Activated naive CD4-positive, alpha-beta T cell treated with anti-CD3 and anti-CD28 coated beads, Interleukin-2, amount 50 U/mL, for 24 hours (primary cell): ENCODE data around the gene SESTD1.

Source experiments
- H3K27ac Mint-ChIP-seq: one replicate; pipeline ENCODE4 v1.8.0; 2021; ENCODE audit warnings: mild to moderate bottlenecking, mixed read lengths
- H3K27me3 Mint-ChIP-seq: one replicate; pipeline ENCODE4 v1.8.0; 2021; ENCODE audit warnings: mixed read lengths
- H3K36me3 Mint-ChIP-seq: one replicate; pipeline ENCODE4 v1.8.0; 2021; ENCODE audit warnings: mixed read lengths
- H3K4me1 Mint-ChIP-seq: one replicate; pipeline ENCODE4 v1.8.0; 2021; ENCODE audit warnings: mixed read lengths
- H3K4me3 Mint-ChIP-seq: one replicate; pipeline ENCODE4 v1.8.0; 2021; ENCODE audit warnings: mild to moderate bottlenecking, mixed read lengths
- H3K9me3 Mint-ChIP-seq: one replicate; pipeline ENCODE4 v1.8.0; 2021; ENCODE audit warnings: mixed read lengths

Gene SESTD1, protein sequence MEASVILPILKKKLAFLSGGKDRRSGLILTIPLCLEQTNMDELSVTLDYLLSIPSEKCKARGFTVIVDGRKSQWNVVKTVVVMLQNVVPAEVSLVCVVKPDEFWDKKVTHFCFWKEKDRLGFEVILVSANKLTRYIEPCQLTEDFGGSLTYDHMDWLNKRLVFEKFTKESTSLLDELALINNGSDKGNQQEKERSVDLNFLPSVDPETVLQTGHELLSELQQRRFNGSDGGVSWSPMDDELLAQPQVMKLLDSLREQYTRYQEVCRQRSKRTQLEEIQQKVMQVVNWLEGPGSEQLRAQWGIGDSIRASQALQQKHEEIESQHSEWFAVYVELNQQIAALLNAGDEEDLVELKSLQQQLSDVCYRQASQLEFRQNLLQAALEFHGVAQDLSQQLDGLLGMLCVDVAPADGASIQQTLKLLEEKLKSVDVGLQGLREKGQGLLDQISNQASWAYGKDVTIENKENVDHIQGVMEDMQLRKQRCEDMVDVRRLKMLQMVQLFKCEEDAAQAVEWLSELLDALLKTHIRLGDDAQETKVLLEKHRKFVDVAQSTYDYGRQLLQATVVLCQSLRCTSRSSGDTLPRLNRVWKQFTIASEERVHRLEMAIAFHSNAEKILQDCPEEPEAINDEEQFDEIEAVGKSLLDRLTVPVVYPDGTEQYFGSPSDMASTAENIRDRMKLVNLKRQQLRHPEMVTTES

GRCh38 chr2:179264368-179265081 lies at the start of gene SESTD1:
SESTD1 (minus strand) TSS chr2:179264832; CDS start chr2:179191841, 72,991 bp downstream.
- H3K4me1 Mint-ChIP-seq: peaks cover 26% of the 10 kb centered on the region

GRCh38 chr2:179313057-179313456 lies 48.4 kb upstream of the SESTD1 start:
- no peaks in the 10 kb centered on the region for H3K9me3 Mint-ChIP-seq
- H3K4me1 Mint-ChIP-seq: no peaks in the 10 kb centered on the region
- no peak overlapping the region for H3K27ac Mint-ChIP-seq
- H3K4me3 Mint-ChIP-seq: no peak overlapping the region
- H3K36me3 Mint-ChIP-seq: peaks cover 1% of the 10 kb centered on the region
- H3K27me3 Mint-ChIP-seq: peaks cover 4% of the 10 kb centered on the region

More at GRCh38 chr2:179264368-179265081, at the start of gene SESTD1:
- H3K9me3 Mint-ChIP-seq: no peaks in the 10 kb centered on the region
- H3K27ac Mint-ChIP-seq: peak within 1 kb of the TSS; percentile 57
- peaks cover 33% of the 10 kb centered on the region for H3K27me3 Mint-ChIP-seq
- H3K36me3 Mint-ChIP-seq: no peaks in the 10 kb centered on the region
- H3K4me3 Mint-ChIP-seq: peak within 1 kb of the TSS; percentile 83

GRCh38 chr2:179311101-179311500 lies 46.5 kb upstream of the SESTD1 start:
- peaks cover 4% of the 10 kb centered on the region for H3K27me3 Mint-ChIP-seq
- H3K4me3 Mint-ChIP-seq: no peak overlapping the region

DNA sequence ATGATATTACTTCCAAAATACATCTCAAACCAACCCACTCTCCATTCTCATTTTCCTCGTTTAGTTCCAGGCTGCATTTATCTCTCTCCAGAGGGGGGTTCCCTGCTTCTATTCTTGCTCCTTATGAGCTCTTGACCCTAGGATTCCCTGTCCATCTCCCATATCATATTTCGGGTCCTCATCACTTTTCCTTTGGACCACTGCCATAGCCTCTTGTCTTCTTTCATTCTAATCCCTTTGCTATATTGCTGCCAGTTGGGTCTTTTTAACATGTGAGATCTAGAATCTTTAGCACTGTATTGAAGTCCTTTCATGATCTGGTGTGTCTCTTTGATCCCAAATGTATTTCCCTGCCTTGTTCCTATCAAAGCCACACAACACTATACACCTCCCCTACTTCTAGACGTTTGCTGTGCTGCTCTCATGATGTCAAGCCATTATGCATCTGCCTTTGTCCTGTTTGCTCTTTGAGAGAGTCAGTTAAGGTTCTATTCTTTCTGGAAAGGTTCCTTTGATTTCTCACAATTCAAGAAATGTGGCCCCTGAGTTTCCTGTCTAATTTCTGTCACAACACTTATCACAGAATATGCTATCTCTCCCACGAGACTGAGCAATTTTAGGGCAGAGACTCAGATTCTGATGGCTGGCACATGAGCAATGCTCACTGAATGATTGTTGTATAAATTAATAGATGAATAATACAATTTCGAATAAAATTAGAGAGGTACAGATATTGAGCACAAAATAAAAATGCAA lies 43.2 kb upstream of the SESTD1 start:
- peaks cover under 1% of the 10 kb centered on the region for H3K27me3 Mint-ChIP-seq
- no peaks in the 10 kb centered on the region for H3K4me1 Mint-ChIP-seq
- no peaks in the 10 kb centered on the region for H3K36me3 Mint-ChIP-seq
- H3K4me3 Mint-ChIP-seq: no peak overlapping the region
- H3K27ac Mint-ChIP-seq: no peak overlapping the region
- H3K9me3 Mint-ChIP-seq: no peaks in the 10 kb centered on the region

More at GRCh38 chr2:179311101-179311500, 46.5 kb upstream of the SESTD1 start:
- Mint-ChIP-seq H3K4me1 (no peaks in the 10 kb centered on the region), H3K27ac (no peak overlapping the region), H3K9me3 (no peaks in the 10 kb centered on the region), H3K36me3 (peaks cover 1% of the 10 kb centered on the region)

- H3K4me1 Mint-ChIP-seq: no peaks in the 10 kb centered on the region
- H3K9me3 Mint-ChIP-seq: no peaks in the 10 kb centered on the region
- no peak overlapping the region for H3K4me3 Mint-ChIP-seq
- H3K36me3 Mint-ChIP-seq: no peaks in the 10 kb centered on the region
- no peak overlapping the region for H3K27ac Mint-ChIP-seq
- H3K27me3 Mint-ChIP-seq: no peaks in the 10 kb centered on the region
Measured at GRCh38 chr2:179305125-179305524, 40.5 kb upstream of the SESTD1 start.

DNA sequence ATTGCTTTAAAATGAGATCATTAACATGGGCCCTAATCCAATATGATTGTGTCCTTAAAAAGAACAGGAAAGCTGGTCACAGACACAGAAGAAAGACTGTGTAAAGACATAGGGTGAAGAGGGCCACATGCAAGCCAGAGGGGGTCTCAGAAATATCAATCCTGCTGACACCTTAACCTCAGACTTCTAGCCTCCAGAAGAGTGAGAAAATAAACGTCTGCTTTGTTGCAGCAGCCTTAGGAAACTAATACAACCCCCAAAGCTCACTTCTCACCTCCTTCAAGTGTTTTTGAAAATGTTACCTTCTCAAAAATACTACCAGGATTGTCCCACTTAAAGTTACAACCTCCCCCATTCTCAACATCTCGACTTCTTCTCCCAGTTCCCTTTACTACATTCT lies 39.8 kb upstream of the SESTD1 start:
- no peak overlapping the region for H3K4me3 Mint-ChIP-seq
- no peaks in the 10 kb centered on the region for H3K4me1 Mint-ChIP-seq
- no peak overlapping the region for H3K27ac Mint-ChIP-seq
- H3K36me3 Mint-ChIP-seq: no peaks in the 10 kb centered on the region
- no peaks in the 10 kb centered on the region for H3K27me3 Mint-ChIP-seq
- H3K9me3 Mint-ChIP-seq: no peaks in the 10 kb centered on the region

DNA sequence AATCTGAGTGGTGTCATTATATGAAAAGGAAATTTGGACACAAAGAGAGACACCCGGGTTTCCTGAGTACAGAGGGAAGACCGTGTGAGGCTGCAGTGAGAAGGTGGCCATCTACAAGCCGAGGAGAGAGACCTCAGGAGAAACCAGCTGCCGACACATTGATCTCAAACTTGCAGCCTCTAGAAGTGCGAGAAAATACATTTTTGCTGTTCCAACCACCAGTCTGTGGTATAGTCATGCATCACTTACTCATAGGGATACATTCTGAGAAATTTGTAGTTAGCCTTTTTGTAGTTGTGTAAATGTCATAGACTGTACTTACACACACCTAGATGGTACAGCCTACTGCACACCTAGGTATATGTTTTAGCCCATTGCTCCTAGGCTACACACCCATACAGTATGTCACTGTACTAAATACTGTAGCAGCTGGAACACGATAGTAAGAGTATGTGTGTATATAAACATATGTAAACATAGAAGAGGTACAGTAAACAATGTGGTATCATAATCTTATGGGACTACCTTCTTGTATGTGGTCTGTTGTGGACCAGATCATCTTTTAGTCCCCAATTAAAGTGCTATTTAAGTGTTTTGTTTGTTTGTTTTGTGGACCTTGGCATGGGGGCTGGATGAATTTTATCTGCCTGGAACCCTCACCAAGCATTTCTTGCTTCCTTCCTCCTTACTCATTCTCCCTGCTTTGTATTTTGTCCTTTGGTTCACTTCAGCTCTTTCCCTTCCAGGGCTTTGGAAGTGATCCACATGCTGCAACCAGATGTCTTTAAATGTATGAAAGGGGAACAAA lies 38.3 kb upstream of the SESTD1 start:
- no peaks in the 10 kb centered on the region for H3K9me3 Mint-ChIP-seq
- H3K4me3 Mint-ChIP-seq: no peak overlapping the region
- H3K27me3 Mint-ChIP-seq: no peaks in the 10 kb centered on the region
- no peaks in the 10 kb centered on the region for H3K36me3 Mint-ChIP-seq
- no peaks in the 10 kb centered on the region for H3K4me1 Mint-ChIP-seq
- H3K27ac Mint-ChIP-seq: no peak overlapping the region

GRCh38 chr2:179302149-179302548 lies 37.5 kb upstream of the SESTD1 start:
- no peaks in the 10 kb centered on the region for H3K36me3 Mint-ChIP-seq
- H3K27me3 Mint-ChIP-seq: no peaks in the 10 kb centered on the region
- H3K27ac Mint-ChIP-seq: no peak overlapping the region
- no peaks in the 10 kb centered on the region for H3K9me3 Mint-ChIP-seq
- H3K4me1 Mint-ChIP-seq: no peaks in the 10 kb centered on the region
- H3K4me3 Mint-ChIP-seq: no peak overlapping the region

GRCh38 chr2:179298666-179299065 lies 34.0 kb upstream of the SESTD1 start:
- Mint-ChIP-seq H3K9me3 (no peaks in the 10 kb centered on the region), H3K27ac (no peak overlapping the region), H3K36me3 (no peaks in the 10 kb centered on the region), H3K4me3 (no peak overlapping the region), H3K4me1 (no peaks in the 10 kb centered on the region), H3K27me3 (no peaks in the 10 kb centered on the region)

DNA sequence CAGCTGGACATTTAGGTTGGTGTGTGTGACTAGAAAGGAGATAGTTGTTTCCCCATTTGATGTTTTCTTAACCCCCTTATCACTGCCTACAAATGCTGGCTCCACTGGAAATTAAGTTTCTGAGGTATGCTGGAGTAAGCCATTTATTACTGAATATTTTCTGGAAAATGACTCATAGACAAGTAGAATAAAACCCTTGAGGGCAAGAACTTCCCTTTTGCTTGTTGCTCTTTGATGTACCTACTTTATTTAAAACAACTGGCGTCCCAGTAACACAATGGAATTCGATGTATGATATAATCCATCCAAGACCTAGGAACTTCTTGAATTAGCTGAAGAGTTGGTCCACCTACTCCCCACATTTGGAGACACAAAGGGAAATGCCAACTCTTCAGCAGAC lies 33.3 kb upstream of the SESTD1 start:
- H3K36me3 Mint-ChIP-seq: no peaks in the 10 kb centered on the region
- H3K4me3 Mint-ChIP-seq: no peak overlapping the region

GRCh38 chr2:179290329-179290728 lies 25.7 kb upstream of the SESTD1 start:
- H3K27me3 Mint-ChIP-seq: no peaks in the 10 kb centered on the region
- H3K4me1 Mint-ChIP-seq: no peaks in the 10 kb centered on the region
- no peak overlapping the region for H3K27ac Mint-ChIP-seq
- no peaks in the 10 kb centered on the region for H3K9me3 Mint-ChIP-seq
- H3K36me3 Mint-ChIP-seq: no peaks in the 10 kb centered on the region
- H3K4me3 Mint-ChIP-seq: no peak overlapping the region

More for the DNA sequence above, 33.3 kb upstream of the SESTD1 start:
- no peak overlapping the region for H3K27ac Mint-ChIP-seq
- no peaks in the 10 kb centered on the region for H3K9me3 Mint-ChIP-seq
- no peaks in the 10 kb centered on the region for H3K27me3 Mint-ChIP-seq
- H3K4me1 Mint-ChIP-seq: no peaks in the 10 kb centered on the region

- H3K27me3 Mint-ChIP-seq: peaks cover 1% of the 10 kb centered on the region
- no peak overlapping the region for H3K27ac Mint-ChIP-seq
- H3K36me3 Mint-ChIP-seq: no peaks in the 10 kb centered on the region
- no peaks in the 10 kb centered on the region for H3K9me3 Mint-ChIP-seq
- no peaks in the 10 kb centered on the region for H3K4me1 Mint-ChIP-seq
- H3K4me3 Mint-ChIP-seq: no peak overlapping the region
Measured at GRCh38 chr2:179285060-179285459, 20.4 kb upstream of the SESTD1 start.

DNA sequence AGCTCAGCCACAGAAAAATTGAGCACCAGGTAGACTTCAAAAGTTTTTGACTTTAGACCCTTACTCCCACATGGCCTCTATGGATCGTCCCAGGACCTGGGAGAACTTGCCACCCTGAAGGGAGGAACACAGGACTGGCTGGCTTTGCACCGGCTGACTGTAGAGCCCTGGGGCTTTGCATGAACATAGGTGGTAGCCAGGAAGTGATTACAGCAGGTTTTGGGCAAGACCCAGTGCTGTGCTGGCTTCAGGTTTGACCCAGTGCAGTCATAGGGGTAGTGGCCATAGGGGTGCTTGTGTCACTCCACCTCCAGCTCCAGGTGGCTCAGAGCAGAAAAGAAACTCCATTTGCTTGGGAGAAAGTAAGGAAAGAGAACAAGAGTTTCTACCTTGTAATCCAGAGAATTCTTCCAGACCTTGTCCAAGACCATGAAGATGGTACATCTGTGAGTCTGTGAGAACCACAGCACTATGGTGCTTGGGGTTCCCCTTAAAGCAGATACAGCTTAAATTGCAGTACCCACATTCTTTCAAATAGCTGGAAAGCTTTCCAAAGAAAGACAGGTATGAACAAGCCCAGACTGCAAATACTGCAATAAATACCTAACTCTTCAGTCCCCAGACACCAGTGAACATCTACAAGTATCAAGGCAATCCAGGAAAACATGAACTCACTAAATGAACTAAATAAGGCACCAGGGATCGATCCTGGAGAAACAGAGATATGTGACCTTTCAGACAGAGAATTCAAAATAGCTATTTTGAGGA lies 13.0 kb upstream of the SESTD1 start:
- H3K27me3 Mint-ChIP-seq: peaks cover 1% of the 10 kb centered on the region
- no peaks in the 10 kb centered on the region for H3K36me3 Mint-ChIP-seq
- H3K4me1 Mint-ChIP-seq: no peaks in the 10 kb centered on the region
- no peaks in the 10 kb centered on the region for H3K9me3 Mint-ChIP-seq
- no peak overlapping the region for H3K4me3 Mint-ChIP-seq
- no peak overlapping the region for H3K27ac Mint-ChIP-seq
